K562 (cell line): ENCODE data around the gene COG4. TPM values are rescaled to one million over a fixed set of nuclear protein-coding genes. Genes with fewer than 3 reads are reported as not detected.

ENCODE experiments used
- BACH1 ChIP-seq: fragments of 200-800 bp; sonication (Bioruptor generic); IDR thresholded peaks from 2 replicates; pipeline ENCODE4 v1.6.1; 2016; ENCODE audit warnings: missing genetic modification characterization, missing compliant biosample characterization
- HDAC8 ChIP-seq: fragments of 450-650 bp; IDR thresholded peaks from 2 replicates; pipeline ENCODE4 v1.6.1; 2016; ENCODE audit warnings: mild to moderate bottlenecking, missing genetic modification characterization, moderate library complexity, missing compliant biosample characterization
- HNRNPLL ChIP-seq: fragments of 200-400 bp; formaldehyde crosslinking; IDR thresholded peaks from 2 replicates; pipeline ENCODE4 v1.6.1; 2017; ENCODE audit warnings: low read length, low read depth, mild to moderate bottlenecking; ENCODE audit not compliant: poor library complexity, severe bottlenecking
- KDM1A ChIP-seq, 2 experiments: fragments of 450-650 bp; IDR thresholded peaks; 2 replicates each; pipeline ENCODE4 v1.6.1; 2016; ENCODE audit warnings: mild to moderate bottlenecking in 2 of 2
- LCOR ChIP-seq: sonication (generic); formaldehyde crosslinking; IDR thresholded peaks from 2 replicates; pipeline ENCODE4 v1.8.0; 2022; ENCODE audit warnings: mild to moderate bottlenecking, missing genetic modification reagents
- MAFF ChIP-seq: IDR thresholded peaks from 2 replicates; pipeline ENCODE4 v1.6.1; 2012; ENCODE audit warnings: low read length, improper control_type of control experiment
- MCM7 ChIP-seq, 2 experiments: fragments of 450-650 bp; IDR thresholded peaks; 2 replicates each; pipeline ENCODE4 v1.6.1; 2016 to 2018
- NCOR1 ChIP-seq: fragments of 450-650 bp; IDR thresholded peaks from 2 replicates; pipeline ENCODE4 v1.6.1; 2016; ENCODE audit warnings: mild to moderate bottlenecking, moderate library complexity
- NEUROD1 ChIP-seq: fragments of 150-350 bp; IDR thresholded peaks from 2 replicates; pipeline ENCODE4 v1.6.1; 2014; ENCODE audit warnings: borderline replicate concordance, low read length, low read depth; ENCODE audit not compliant: partially characterized antibody
- NR2C1 ChIP-seq, 2 experiments: fragments of 450-650 bp; IDR thresholded peaks; 2 replicates each; pipeline ENCODE4 v1.6.1; 2017; ENCODE audit warnings: mild to moderate bottlenecking in 2 of 2, antibody characterized with exemption in 1 of 2, inconsistent platforms in 1 of 2, missing compliant biosample characterization in 1 of 2, missing genetic modification characterization in 1 of 2
- SP1 ChIP-seq: sonication (generic); formaldehyde crosslinking; IDR thresholded peaks from 2 replicates; pipeline ENCODE4 v1.8.1; 2022; ENCODE audit warnings: mild to moderate bottlenecking, missing genetic modification reagents
- ZNF121 ChIP-seq: sonication (generic); formaldehyde crosslinking; conservative IDR thresholded peaks from 2 replicates; pipeline ENCODE4 v1.8.0; 2022; ENCODE audit warnings: missing genetic modification reagents
- ZNF146 ChIP-seq: IDR thresholded peaks from one replicate; pipeline ENCODE4 v1.6.1; 2018; ENCODE audit warnings: missing compliant biosample characterization; ENCODE audit not compliant: unreplicated experiment
- ZNF644 ChIP-seq: fragments of 200-800 bp; sonication (Bioruptor generic); IDR thresholded peaks from 2 replicates; pipeline ENCODE4 v1.6.1; 2016; ENCODE audit warnings: low read depth, missing genetic modification characterization, missing compliant biosample characterization
- polyA plus RNA-seq, 8 experiments: library from polyadenylated mRNA; depleted of rRNA in 4 of 8; stranded (reverse) in 5 of 8; unstranded in 3 of 8; fragments of >200 nt; fragmentation: Nextera tagmentation in 2 of 8; fragmentation: Illumina TruSeq in 1 of 8; extraction: Ambion mirVana in 2 of 8; extraction: Trizol in 1 of 8; gene quantifications; 2 replicates each; pipeline versions ENCODE4 v1.2.1 to v1.2.3, GENCODE V29; 2011 to 2014; ENCODE audit warnings: inconsistent platforms in 1 of 8, missing spikeins in 1 of 8
- total RNA-seq, 7 experiments: library from RNA; depleted of rRNA in 6 of 7; stranded (reverse); fragments of >200 nt in 6 of 7; fragmentation: Illumina TruSeq in 2 of 7; extraction: Trizol in 2 of 7; gene quantifications; 2 replicates each; pipeline versions ENCODE4 v1.2.1 to v1.2.3, GENCODE V29; 2011 to 2021; ENCODE audit warnings: low replicate concordance in 1 of 7
- TF ChIP-seq, protein P1 (sequence below): IDR thresholded peaks from 2 replicates; pipeline ENCODE4 v1.6.1; 2012; ENCODE audit warnings: low read depth, low read length, improper control_type of control experiment, borderline replicate concordance
- TF ChIP-seq, protein P2 (sequence below): conservative IDR thresholded peaks from 2 replicates; pipeline ENCODE4 v1.6.1; 2011; ENCODE audit warnings: low read depth, mild to moderate bottlenecking, low read length; ENCODE audit not compliant: control insufficient read depth
- TF ChIP-seq, protein P3 (sequence below), 2 experiments: IDR thresholded peaks; 2 replicates each; pipeline ENCODE4 v1.6.1; 2012; ENCODE audit warnings: improper control_type of control experiment in 2 of 2, low read depth in 2 of 2, low read length in 2 of 2, borderline replicate concordance in 1 of 2
- TF ChIP-seq, protein P4 (sequence below): sonication (generic); formaldehyde crosslinking; IDR thresholded peaks from 2 replicates; pipeline ENCODE4 v1.8.0; 2022; ENCODE audit warnings: mild to moderate bottlenecking, missing genetic modification reagents
- TF ChIP-seq, protein P5 (sequence below): fragments of 250-450 bp; sonication (Bioruptor Pico); IDR thresholded peaks from 2 replicates; pipeline ENCODE4 v1.8.0; 2021; ENCODE audit warnings: borderline replicate concordance, mild to moderate bottlenecking, moderate library complexity; ENCODE audit not compliant: poor library complexity, severe bottlenecking

Gene COG4
- total and polyA plus RNA-seq, 9 of the 15 experiments (the other 6 are each of a cell fraction or from before 2014, with no cell fraction given), result 13.7 to 73.9 (median 44.2) TPM

DNA sequence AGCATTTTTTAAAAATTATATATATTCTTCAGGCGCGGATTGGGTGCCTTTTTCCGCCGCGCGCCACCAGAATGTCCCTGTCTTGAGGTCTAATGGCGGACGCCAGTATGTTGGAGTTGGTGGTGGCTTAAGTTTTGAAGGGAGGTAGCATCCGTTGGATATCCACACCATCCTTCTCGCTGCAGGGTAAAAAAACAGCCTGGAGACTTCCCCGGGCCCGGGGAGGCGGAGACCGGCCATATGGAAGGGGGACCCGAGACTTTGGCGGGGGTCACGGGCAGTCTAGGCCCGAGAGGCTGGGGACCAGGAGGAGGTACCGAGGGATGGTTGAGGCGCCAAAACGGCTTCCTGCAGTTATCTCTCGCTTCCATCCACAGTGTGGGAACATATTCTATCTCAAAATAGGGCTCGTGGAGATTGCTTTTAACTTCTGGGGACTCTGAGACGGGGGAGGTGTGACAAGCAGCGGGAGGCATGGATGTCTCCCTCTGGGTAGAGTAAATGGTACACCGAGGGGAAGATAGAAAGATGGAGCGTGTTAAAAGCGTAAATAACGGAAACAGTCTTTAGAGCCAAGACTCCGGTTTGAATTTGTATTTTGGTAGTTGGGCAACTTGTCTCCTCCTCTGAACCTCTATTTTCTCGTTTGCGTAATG lies 517 bp upstream of the COG4 start, which contains the start of gene SF3B3 (continued):
- TF ChIP-seq, protein P1, sequence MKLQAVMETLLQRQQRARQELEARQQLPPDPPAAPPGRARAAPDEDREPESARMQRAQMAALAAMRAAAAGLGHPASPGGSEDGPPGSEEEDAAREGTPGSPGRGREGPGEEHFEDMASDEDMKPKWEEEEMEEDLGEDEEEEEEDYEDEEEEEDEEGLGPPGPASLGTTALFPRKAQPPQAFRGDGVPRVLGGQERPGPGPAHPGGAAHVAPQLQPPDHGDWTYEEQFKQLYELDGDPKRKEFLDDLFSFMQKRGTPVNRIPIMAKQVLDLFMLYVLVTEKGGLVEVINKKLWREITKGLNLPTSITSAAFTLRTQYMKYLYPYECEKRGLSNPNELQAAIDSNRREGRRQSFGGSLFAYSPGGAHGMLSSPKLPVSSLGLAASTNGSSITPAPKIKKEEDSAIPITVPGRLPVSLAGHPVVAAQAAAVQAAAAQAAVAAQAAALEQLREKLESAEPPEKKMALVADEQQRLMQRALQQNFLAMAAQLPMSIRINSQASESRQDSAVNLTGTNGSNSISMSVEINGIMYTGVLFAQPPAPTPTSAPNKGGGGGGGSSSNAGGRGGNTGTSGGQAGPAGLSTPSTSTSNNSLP, result no peak
- TF ChIP-seq, protein P2, sequence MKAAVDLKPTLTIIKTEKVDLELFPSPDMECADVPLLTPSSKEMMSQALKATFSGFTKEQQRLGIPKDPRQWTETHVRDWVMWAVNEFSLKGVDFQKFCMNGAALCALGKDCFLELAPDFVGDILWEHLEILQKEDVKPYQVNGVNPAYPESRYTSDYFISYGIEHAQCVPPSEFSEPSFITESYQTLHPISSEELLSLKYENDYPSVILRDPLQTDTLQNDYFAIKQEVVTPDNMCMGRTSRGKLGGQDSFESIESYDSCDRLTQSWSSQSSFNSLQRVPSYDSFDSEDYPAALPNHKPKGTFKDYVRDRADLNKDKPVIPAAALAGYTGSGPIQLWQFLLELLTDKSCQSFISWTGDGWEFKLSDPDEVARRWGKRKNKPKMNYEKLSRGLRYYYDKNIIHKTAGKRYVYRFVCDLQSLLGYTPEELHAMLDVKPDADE, result peak; percentile 22; the same call in 1 of the 2 replicates
- TF ChIP-seq HDAC8 (tag) (no peak), SP1 (CRISPR knock-in tag) (0 out of 2 replicates have a peak, but pooled peaks have one; percentile 59), HNRNPLL (no peak), ZNF146 (CRISPR knock-in tag) (peak; percentile 15), ZNF644 (tag) (no peak; the same call in 1 of the 2 replicates), NEUROD1 (peak; percentile 40), BACH1 (tag) (no peak), LCOR (CRISPR knock-in tag) (peak; percentile 50; the same call in 1 of the 2 replicates), NR2C1 (IDR thresholded peaks at IDR 0.05) (0 out of 2 replicates have a peak, but pooled peaks have one; percentile 18), NR2C1 (tag; IDR thresholded peaks at IDR 0.05) (peak; percentile 38; the same call in 1 of the 2 replicates), MCM7 (IDR thresholded peaks at IDR 0.05) (no peak), MAFF (no peak), KDM1A (IDR thresholded peaks at IDR 0.05) (no peak), NCOR1 (peak; percentile 27), ZNF121 (CRISPR knock-in tag) (no peak)
- TF ChIP-seq, protein P3, sequence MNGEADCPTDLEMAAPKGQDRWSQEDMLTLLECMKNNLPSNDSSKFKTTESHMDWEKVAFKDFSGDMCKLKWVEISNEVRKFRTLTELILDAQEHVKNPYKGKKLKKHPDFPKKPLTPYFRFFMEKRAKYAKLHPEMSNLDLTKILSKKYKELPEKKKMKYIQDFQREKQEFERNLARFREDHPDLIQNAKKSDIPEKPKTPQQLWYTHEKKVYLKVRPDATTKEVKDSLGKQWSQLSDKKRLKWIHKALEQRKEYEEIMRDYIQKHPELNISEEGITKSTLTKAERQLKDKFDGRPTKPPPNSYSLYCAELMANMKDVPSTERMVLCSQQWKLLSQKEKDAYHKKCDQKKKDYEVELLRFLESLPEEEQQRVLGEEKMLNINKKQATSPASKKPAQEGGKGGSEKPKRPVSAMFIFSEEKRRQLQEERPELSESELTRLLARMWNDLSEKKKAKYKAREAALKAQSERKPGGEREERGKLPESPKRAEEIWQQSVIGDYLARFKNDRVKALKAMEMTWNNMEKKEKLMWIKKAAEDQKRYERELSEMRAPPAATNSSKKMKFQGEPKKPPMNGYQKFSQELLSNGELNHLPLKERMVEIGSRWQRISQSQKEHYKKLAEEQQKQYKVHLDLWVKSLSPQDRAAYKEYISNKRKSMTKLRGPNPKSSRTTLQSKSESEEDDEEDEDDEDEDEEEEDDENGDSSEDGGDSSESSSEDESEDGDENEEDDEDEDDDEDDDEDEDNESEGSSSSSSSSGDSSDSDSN (IDR thresholded peaks at IDR 0.05; ENCODE audit: borderline replicate concordance in 1 of 2, low read depth in 2 of 2, low read length in 2 of 2), result peak in 1 of 2 experiments; percentile 89; a peak in 2 of 4 replicates
- TF ChIP-seq, protein P4, sequence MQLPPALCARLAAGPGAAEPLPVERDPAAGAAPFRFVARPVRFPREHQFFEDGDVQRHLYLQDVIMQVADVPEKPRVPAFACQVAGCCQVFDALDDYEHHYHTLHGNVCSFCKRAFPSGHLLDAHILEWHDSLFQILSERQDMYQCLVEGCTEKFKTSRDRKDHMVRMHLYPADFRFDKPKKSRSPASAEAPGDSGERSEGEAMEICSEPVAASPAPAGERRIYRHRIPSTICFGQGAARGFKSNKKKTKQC (CRISPR knock-in tag), result peak; percentile 73
- TF ChIP-seq, protein P5, sequence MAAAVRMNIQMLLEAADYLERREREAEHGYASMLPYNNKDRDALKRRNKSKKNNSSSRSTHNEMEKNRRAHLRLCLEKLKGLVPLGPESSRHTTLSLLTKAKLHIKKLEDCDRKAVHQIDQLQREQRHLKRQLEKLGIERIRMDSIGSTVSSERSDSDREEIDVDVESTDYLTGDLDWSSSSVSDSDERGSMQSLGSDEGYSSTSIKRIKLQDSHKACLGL (CRISPR knock-in tag), result no peak
